Thoracic aorta (tissue), 2 donors: ENCODE data around the gene CORO1C. TPM values are rescaled to one million over a fixed set of nuclear protein-coding genes. Genes with fewer than 3 reads are reported as not detected.

Experiments used
- ATAC-seq: fragments of 150-250 bp; one replicate; pipeline ENCODE4 v1.8.0; 2017; ENCODE audit warnings: low read depth; ENCODE audit not compliant: insufficient number of reproducible peaks, low FRiP score
- DNase-seq: peaks from one replicate; pipeline ENCODE4 v3.0.0-alpha.2; 2020; ENCODE audit warnings: low spot score
- H3K27ac ChIP-seq, 2 donors: fragments of 200-600 bp; sonication (generic); 1 replicate in 1 of 2; 2 replicates in 1 of 2; pipeline ENCODE4 v1.5.1; 2016; ENCODE audit warnings: mild to moderate bottlenecking in 2 of 2, moderate library complexity in 2 of 2
- H3K27me3 ChIP-seq: fragments of 200-600 bp; sonication (generic); replicated peaks from 2 replicates; pipeline ENCODE4 v1.6.0; 2016; ENCODE audit warnings: mild to moderate bottlenecking; ENCODE audit not compliant: insufficient read depth
- H3K36me3 ChIP-seq: fragments of 200-600 bp; sonication (generic); one replicate; pipeline ENCODE4 v1.5.1; 2016
- H3K4me1 ChIP-seq, 2 donors: fragments of 200-600 bp; sonication (generic); 1 replicate in 1 of 2; 2 replicates in 1 of 2; pipeline versions ENCODE4 v1.5.1 to v1.6.0; 2016; ENCODE audit warnings: low read depth in 2 of 2, mild to moderate bottlenecking in 1 of 2; ENCODE audit not compliant: control insufficient read depth in 1 of 2
- H3K4me3 ChIP-seq: fragments of 200-600 bp; sonication (generic); 2 replicates; pipeline ENCODE4 v1.5.1; 2016; ENCODE audit warnings: mild to moderate bottlenecking
- H3K9me3 ChIP-seq: fragments of 200-600 bp; sonication (generic); 2 replicates; pipeline ENCODE4 v1.5.1; 2016
- total RNA-seq, 2 donors: library from RNA; depleted of rRNA; stranded (reverse); fragments of >200 nt; gene quantifications; one replicate each; pipeline versions ENCODE4 v1.1.0 to v1.2.3, GENCODE V29; 2016
- TF ChIP-seq, protein P1 (sequence below): fragments of 200-600 bp; sonication (generic); IDR thresholded peaks from one replicate; pipeline ENCODE4 v1.5.1; 2019; ENCODE audit warnings: antibody characterized with exemption

Gene CORO1C
- total RNA-seq, 2 donors from 2014 or later = 157 to 208 TPM

DNA sequence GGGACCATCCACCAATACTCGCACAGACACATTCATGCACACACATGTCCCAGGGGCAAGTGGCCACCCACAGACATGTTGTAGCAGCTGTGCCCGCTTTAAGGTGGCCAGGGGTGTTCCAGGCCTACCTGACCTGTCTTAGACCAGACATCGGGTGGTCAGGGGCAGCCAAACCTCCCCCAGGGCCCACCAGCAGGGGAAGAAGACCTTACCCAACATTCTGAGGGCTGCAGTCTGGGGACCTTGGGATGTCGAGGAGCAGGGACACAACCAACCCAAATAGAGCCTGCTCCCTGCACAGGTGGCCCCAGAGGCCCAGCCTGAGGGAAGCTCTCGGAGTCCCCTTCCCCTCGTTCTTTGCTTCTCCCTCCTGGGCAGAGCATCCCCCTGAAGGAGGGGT is 131.8 kb downstream of the CORO1C start:
- Histone ChIP-seq H3K27me3 (no peaks in the 10 kb centered on the region), H3K27ac (no peak overlapping the region), H3K36me3 (no peaks in the 10 kb centered on the region), H3K4me3 (no peak overlapping the region), H3K4me1 (no peaks in the 10 kb centered on the region), H3K9me3 (no peaks in the 10 kb centered on the region)
- ATAC-seq (no peak), DNase-seq (no peak)
- TF ChIP-seq, protein P1, sequence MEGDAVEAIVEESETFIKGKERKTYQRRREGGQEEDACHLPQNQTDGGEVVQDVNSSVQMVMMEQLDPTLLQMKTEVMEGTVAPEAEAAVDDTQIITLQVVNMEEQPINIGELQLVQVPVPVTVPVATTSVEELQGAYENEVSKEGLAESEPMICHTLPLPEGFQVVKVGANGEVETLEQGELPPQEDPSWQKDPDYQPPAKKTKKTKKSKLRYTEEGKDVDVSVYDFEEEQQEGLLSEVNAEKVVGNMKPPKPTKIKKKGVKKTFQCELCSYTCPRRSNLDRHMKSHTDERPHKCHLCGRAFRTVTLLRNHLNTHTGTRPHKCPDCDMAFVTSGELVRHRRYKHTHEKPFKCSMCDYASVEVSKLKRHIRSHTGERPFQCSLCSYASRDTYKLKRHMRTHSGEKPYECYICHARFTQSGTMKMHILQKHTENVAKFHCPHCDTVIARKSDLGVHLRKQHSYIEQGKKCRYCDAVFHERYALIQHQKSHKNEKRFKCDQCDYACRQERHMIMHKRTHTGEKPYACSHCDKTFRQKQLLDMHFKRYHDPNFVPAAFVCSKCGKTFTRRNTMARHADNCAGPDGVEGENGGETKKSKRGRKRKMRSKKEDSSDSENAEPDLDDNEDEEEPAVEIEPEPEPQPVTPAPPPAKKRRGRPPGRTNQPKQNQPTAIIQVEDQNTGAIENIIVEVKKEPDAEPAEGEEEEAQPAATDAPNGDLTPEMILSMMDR = no peak

DNA sequence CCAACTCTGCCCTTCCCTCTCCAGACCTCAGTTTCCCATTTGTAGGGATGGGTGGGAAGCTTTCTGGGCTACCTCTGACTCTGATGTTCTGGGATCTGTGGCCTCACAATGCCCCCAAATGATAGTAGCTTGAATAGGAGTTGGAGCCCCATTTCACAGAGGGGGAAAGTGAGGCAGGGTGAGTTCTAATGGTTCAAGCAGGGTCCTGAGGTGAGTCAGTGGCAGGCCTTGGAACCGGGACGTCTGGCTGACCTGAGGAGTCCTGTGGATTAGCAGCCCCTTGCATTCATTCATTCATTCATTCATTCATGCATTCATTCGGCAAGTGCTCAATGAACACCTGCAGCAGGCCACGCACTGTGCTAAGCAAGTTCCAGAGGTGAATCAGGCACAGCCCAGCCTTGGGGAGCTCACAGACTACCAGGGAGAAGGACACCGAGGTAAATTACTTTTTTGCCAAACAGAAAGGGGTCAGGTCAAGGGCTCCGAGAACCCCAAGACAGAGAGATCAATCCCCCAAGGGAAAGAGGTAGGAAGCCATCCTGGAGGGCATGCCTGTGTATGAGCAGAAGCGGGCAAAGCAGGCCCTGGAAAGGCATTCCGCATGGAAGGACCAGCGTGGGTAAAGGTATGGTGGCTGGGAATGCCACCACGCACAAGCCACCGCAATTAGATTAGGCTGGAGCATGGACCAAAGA is 132.6 kb downstream of the CORO1C start:
- no peaks in the 10 kb centered on the region for H3K4me1 ChIP-seq
- no peaks in the 10 kb centered on the region for H3K9me3 ChIP-seq
- H3K27me3 ChIP-seq = no peaks in the 10 kb centered on the region
- DNase-seq (no peak), ATAC-seq (no peak)
- no peak overlapping the region for H3K4me3 ChIP-seq
- H3K36me3 ChIP-seq = no peaks in the 10 kb centered on the region
- TF ChIP-seq, protein P1 = no peak
- H3K27ac ChIP-seq = no peak overlapping the region

DNA sequence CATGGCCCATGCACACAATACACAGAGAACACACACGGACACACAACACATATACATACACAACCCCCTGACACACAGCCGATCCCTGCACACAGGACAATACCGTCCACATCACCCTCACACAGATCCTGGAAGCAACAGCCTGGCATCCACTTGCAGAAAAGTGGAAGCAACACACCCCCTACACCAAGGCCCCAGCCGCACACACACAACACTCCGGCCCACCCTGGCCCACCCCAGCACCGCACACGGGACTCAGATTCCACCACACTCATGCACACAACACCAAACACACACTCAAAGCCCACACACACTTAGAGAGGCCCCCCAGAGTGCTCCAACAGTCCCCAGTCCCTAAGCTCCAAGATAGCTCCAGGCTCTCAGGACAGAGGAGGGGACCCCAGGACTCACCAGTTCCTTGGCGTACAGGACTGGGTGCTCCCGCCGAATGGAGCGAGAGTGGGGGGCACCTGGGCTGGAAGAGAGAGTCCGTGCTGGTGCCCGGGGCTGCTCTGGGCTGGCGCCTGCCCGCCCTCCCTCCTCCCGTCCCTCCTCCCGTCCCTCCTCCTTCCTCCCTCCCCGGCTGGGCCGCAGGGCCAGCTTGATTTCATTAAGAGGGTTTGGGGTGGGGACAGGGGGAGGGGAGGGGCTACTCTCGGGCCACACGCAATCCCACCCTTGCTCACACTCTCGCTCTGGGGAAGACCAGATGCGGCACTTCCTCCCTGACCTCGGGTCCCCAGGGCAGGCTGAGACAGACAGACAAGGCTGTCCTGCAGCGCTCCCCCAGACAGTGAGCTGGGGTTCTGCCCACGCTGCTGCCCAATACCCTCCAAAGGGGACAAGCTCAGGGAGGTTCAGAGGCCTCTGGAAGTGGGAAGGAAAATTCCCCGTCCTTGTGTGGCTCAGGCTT is 133.5 kb downstream of the CORO1C start, which contains the start of gene TMEM119:
Gene TMEM119 (minus strand): TSS at position 526 of the 913 bp plus-strand sequence. CDS start 5,701 bp downstream, outside the sequence.
- TF ChIP-seq, protein P1 = no peak
- no peak for ATAC-seq
- Histone ChIP-seq H3K36me3 (no peaks in the 10 kb centered on the region), H3K27me3 (no peaks in the 10 kb centered on the region), H3K4me1 (no peaks in the 10 kb centered on the region), H3K27ac (no peak within 1 kb of the TSS), H3K9me3 (no peaks in the 10 kb centered on the region), H3K4me3 (no peak within 1 kb of the TSS)
- DNase-seq = no peak

DNA sequence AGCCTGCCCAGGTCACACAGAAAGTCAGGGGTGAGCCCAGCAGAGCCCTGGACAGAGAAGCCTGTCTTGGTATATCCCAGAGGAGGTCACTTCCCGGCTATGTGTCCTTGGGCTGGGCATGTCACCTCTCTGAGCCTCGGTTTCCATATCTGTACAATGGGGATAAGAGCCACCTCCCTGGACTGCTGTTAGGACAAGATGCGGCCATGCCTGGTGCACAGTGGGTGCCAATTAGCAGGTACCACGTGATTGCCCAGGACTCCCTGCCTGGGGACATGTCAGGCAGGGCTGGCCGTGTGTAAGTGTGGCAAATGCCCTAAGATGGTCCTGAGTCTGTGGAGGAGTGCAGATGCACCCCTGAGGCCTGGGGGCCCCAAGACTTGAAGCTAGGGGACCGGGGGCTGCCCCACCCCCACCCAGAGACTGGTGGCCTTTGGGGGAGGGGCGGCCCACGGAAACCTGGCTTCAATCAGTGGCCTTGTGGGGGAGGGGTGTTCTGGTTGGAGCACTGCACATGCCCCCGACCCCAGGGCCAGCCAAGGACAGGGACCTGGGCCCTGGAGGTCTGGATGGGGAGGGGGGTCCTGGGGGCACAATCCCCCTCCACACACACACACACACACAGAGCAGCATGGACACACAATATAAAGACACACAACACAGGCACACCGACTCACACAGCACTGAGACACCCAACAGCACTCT is 134.3 kb downstream of the CORO1C start:
- ATAC-seq = no peak
- H3K4me1 ChIP-seq = no peaks in the 10 kb centered on the region
- no peaks in the 10 kb centered on the region for H3K9me3 ChIP-seq
- no peak overlapping the region for H3K4me3 ChIP-seq
- DNase-seq = no peak
- no peaks in the 10 kb centered on the region for H3K36me3 ChIP-seq
- no peak overlapping the region for H3K27ac ChIP-seq
- TF ChIP-seq, protein P1 = no peak
- no peaks in the 10 kb centered on the region for H3K27me3 ChIP-seq
